Measurements from ENCODE around the gene NF1.

DNA sequence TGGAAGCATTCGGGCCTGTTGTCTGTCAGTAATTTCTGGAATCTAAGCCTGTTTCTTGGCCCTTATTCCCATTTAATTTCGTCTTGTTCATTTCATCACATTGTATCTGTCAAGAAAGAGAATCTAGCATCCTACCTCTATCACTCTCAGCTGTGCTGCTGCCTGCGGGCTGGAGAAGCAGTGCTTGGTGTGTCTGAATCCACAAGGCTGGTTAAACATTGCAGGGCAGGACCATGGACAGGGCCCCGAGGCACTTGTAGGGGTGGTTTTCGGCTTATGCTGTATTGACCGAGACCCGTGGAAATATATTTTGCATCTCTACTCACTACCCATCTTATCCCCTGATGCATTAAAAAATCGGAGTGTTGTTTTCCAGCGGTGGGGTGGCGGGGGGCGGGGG is 299.8 kb downstream of the NF1 start:
- TF ChIP-seq, protein P1, sequence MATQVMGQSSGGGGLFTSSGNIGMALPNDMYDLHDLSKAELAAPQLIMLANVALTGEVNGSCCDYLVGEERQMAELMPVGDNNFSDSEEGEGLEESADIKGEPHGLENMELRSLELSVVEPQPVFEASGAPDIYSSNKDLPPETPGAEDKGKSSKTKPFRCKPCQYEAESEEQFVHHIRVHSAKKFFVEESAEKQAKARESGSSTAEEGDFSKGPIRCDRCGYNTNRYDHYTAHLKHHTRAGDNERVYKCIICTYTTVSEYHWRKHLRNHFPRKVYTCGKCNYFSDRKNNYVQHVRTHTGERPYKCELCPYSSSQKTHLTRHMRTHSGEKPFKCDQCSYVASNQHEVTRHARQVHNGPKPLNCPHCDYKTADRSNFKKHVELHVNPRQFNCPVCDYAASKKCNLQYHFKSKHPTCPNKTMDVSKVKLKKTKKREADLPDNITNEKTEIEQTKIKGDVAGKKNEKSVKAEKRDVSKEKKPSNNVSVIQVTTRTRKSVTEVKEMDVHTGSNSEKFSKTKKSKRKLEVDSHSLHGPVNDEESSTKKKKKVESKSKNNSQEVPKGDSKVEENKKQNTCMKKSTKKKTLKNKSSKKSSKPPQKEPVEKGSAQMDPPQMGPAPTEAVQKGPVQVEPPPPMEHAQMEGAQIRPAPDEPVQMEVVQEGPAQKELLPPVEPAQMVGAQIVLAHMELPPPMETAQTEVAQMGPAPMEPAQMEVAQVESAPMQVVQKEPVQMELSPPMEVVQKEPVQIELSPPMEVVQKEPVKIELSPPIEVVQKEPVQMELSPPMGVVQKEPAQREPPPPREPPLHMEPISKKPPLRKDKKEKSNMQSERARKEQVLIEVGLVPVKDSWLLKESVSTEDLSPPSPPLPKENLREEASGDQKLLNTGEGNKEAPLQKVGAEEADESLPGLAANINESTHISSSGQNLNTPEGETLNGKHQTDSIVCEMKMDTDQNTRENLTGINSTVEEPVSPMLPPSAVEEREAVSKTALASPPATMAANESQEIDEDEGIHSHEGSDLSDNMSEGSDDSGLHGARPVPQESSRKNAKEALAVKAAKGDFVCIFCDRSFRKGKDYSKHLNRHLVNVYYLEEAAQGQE (IDR thresholded peaks at IDR 0.05; ENCODE audit: insufficient read depth in 1 of 2, low read depth in 2 of 2, low read length in 2 of 2), result peak; percentile 95 to 98
- TF ChIP-seq TAF1 (IDR thresholded peaks at IDR 0.05; ENCODE audit: borderline replicate concordance, insufficient read depth, low read length) (no peak), POLR2AphosphoS5 (IDR thresholded peaks at IDR 0.05; ENCODE audit: low read depth, low read length) (no peak), FOXP2 (optimal IDR thresholded peaks at IDR 0.05; ENCODE audit: borderline replicate concordance, extremely low read depth, extremely low read length, insufficient read depth) (no peak), SIN3A (IDR thresholded peaks at IDR 0.05; ENCODE audit: borderline replicate concordance, insufficient read depth, low read length) (no peak)
